ENCODE results near the gene PAXIP1.

- TF ChIP-seq EZH2 (IDR thresholded peaks at IDR 0.05; ENCODE audit: low read length, missing control alignments), result no peak
- TF ChIP-seq, protein P1, sequence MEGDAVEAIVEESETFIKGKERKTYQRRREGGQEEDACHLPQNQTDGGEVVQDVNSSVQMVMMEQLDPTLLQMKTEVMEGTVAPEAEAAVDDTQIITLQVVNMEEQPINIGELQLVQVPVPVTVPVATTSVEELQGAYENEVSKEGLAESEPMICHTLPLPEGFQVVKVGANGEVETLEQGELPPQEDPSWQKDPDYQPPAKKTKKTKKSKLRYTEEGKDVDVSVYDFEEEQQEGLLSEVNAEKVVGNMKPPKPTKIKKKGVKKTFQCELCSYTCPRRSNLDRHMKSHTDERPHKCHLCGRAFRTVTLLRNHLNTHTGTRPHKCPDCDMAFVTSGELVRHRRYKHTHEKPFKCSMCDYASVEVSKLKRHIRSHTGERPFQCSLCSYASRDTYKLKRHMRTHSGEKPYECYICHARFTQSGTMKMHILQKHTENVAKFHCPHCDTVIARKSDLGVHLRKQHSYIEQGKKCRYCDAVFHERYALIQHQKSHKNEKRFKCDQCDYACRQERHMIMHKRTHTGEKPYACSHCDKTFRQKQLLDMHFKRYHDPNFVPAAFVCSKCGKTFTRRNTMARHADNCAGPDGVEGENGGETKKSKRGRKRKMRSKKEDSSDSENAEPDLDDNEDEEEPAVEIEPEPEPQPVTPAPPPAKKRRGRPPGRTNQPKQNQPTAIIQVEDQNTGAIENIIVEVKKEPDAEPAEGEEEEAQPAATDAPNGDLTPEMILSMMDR (conservative IDR thresholded peaks at IDR 0.05 in 1 of 2, IDR thresholded peaks at IDR 0.05 in 1 of 2; ENCODE audit: low read depth in 1 of 2, low read length in 2 of 2), result no peak
These were observed 84.2 kb downstream of the PAXIP1 start for GRCh38 chr7:154918741-154919140.
